Activated B cell treated with CpG ODN at 0.5 μM for 24 hours (primary cell): ENCODE results near the gene CTNNA2. TPM values are rescaled to one million over a fixed set of nuclear protein-coding genes. Genes with fewer than 3 reads are reported as not detected.
"Not testable (repeated sequence)": the region's sequence is repeated elsewhere in the genome, so short reads cannot be mapped to it uniquely, and the experiment has no call there.

Experiments used
- ATAC-seq: fragments of 200-7000 bp; cut with Tn5 transposase; one replicate; pipeline ENCODE4 v1.10.0; 2021; ENCODE audit warnings: low read depth, mild to moderate bottlenecking, moderate library complexity
- CTCF ChIA-PET: fragments of 350-600 bp; sonication (Branson Sonifier 250); formaldehyde crosslinking; loops from one replicate; lab custom pipeline; 2021; ENCODE audit warnings: antibody characterized with exemption; lab: Charles Lee
- POLR2A ChIA-PET: fragments of 350-600 bp; sonication (Branson Sonifier 250); formaldehyde crosslinking; loops from one replicate; lab custom pipeline; 2021; ENCODE audit warnings: antibody characterized with exemption; lab: Charles Lee
- DNase-seq: peaks from one replicate; pipeline ENCODE4 v3.0.0; 2022
- H3K27ac Mint-ChIP-seq: one replicate; pipeline ENCODE4 v1.8.0; 2020; ENCODE audit warnings: mixed read lengths
- H3K27me3 Mint-ChIP-seq: one replicate; pipeline ENCODE4 v1.8.0; 2021; ENCODE audit warnings: mixed read lengths
- H3K36me3 Mint-ChIP-seq: one replicate; pipeline ENCODE4 v1.8.0; 2021; ENCODE audit warnings: low read depth, mixed read lengths
- H3K4me1 Mint-ChIP-seq: one replicate; pipeline ENCODE4 v1.8.0; 2021; ENCODE audit warnings: mixed read lengths
- H3K4me3 Mint-ChIP-seq: one replicate; pipeline ENCODE4 v1.8.0; 2020; ENCODE audit warnings: mild to moderate bottlenecking, mixed read lengths
- H3K9me3 Mint-ChIP-seq: one replicate; pipeline ENCODE4 v1.8.0; 2020; ENCODE audit warnings: mixed read lengths
- CTCF ChIP-seq: fragments of 200-600 bp; IDR thresholded peaks from one replicate; pipeline ENCODE4 v1.8.0; 2022; ENCODE audit warnings: antibody characterized with exemption, mild to moderate bottlenecking
- intact Hi-C: fragments of 100-400 bp; cut with micrococcal nuclease; formaldehyde crosslinking; loops from one replicate; pipeline ENCODE4 v1.15.1; 2024
- total RNA-seq: library from RNA; stranded (reverse); gene quantifications from 2 replicates; pipeline ENCODE4 v1.2.3, GENCODE V29; 2022

Gene CTNNA2
- total RNA-seq, 1 donor from 2014 or later: not detected

DNA sequence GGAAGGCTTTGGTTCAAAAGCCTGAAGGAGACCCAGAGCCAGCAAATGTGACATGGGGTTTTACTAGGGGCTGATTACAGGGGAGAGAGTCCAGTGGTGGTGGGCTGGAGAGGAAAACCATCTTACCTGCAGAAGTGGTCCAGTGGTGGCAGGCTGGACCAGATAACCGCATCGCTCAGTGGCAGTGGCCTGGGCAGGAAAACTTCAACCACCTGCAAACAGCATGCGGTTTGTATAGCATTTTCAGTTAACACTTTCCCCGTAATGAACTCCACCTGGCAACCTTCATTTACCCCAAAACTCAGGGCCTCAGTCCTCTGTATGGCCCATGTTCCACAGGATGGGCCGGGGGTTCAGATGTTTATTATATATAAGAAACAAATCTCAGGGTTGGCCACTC is 677.3 kb downstream of the CTNNA2 start:
- Mint-ChIP-seq H3K36me3 (no peaks in the 10 kb centered on the region), H3K9me3 (peaks cover 2% of the 10 kb centered on the region), H3K4me3 (no peak overlapping the region), H3K4me1 (no peaks in the 10 kb centered on the region), H3K27me3 (no peaks in the 10 kb centered on the region), H3K27ac (no peak overlapping the region)
- DNase-seq (no peak), ATAC-seq (no peak)
- intact Hi-C loops: no loop called here
- ChIA-PET POLR2A (no interaction called here), CTCF (no interaction called here)
- TF ChIP-seq CTCF: no peak

DNA sequence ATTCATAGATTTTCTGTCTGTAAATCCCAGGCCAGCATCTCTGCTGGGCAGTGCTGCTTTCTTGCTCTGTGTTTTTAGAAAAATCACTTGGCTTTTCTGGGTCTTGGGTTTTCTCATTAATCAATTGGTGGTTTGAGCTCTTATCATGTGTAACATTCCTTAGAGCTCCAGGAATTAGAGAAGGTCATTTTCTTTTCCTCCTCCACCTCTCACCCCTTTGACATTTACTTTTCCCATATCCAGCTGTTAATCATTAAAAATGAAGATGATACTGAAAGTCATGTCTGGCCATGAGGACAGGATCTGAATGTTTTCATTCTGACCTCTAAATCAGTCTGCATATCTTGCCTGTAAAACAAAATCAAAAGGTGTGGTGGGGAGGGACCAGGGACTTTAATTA is 680.7 kb downstream of the CTNNA2 start:
- ChIA-PET POLR2A (no interaction called here), CTCF (no interaction called here)
- TF ChIP-seq CTCF: no peak
- Mint-ChIP-seq H3K4me3 (no peak overlapping the region), H3K27me3 (no peaks in the 10 kb centered on the region), H3K4me1 (no peaks in the 10 kb centered on the region), H3K36me3 (no peaks in the 10 kb centered on the region), H3K27ac (no peak overlapping the region), H3K9me3 (no peaks in the 10 kb centered on the region)
- intact Hi-C loops: no loop called here
- no peak for ATAC-seq
- DNase-seq: no peak

DNA sequence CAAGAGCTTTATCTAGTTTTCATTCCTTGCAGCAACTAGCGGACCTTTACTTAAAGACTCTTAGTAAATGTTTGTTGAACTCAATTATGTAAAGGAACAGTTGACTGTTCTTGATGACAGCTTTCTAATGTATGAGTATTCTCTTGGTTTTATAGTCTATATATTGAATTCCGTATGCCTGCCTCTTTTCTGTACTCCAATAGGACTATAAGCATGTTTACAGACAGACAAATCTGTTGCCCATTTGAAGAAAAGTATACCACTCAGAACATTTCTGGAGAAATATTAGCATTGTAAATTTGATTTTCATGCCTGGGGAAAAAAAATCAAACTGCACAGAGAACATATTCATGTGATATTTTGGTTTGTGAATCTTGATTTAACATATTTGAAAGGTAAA is 682.2 kb downstream of the CTNNA2 start:
- ATAC-seq (no peak), DNase-seq (no peak)
- no peak for TF ChIP-seq CTCF
- no peaks in the 10 kb centered on the region for H3K9me3 Mint-ChIP-seq
- H3K27ac Mint-ChIP-seq: no peak overlapping the region
- H3K4me3 Mint-ChIP-seq: no peak overlapping the region
- no peaks in the 10 kb centered on the region for H3K4me1 Mint-ChIP-seq
- intact Hi-C loops: no loop called here
- H3K27me3 Mint-ChIP-seq: no peaks in the 10 kb centered on the region
- ChIA-PET CTCF (no interaction called here), POLR2A (no interaction called here)
- H3K36me3 Mint-ChIP-seq: no peaks in the 10 kb centered on the region

DNA sequence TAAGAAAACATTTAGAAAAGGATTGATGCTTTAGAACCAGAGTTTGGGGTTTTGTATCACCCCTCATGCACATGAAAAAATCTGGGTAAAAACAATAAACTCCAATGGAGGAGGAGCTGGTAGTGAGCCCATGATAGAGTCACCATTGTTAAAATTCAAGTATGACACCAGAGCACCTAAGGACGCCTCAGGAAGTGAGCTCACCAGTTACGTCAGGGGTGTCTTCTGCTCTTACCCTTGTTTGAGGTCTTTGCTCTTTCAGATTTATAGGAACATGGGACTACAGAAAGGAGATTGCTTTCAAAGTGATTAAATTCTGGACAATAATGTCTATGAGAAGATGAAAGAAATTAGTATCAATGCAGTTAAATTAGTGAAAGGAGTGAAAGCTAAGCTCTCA is 685.2 kb downstream of the CTNNA2 start:
- Mint-ChIP-seq H3K36me3 (no peaks in the 10 kb centered on the region), H3K9me3 (peaks cover 5% of the 10 kb centered on the region), H3K4me1 (no peaks in the 10 kb centered on the region), H3K4me3 (no peak overlapping the region), H3K27me3 (no peaks in the 10 kb centered on the region), H3K27ac (no peak overlapping the region)
- intact Hi-C loops: no loop called here
- ATAC-seq (no peak), DNase-seq (no peak)
- TF ChIP-seq CTCF: no peak
- ChIA-PET POLR2A (no interaction called here), CTCF (no interaction called here)

DNA sequence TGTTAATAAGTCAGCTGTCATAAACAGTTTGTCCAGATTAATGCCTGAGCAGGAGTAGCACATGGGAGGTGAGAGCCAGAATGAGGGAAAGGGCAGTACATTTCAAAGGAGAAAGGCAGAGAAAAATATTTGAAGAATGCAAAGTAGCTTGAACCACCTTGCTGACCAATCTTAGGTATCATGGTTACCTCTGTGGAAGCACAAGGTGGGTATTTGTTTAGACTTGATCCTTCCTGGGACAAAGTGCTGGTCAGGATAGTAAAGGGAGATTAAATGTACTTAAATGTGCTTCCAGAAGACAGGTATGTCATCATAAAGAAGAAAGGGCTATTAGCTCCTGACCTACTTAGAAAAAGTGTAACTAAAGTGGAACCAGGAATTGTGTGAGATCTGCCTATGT is 686.7 kb downstream of the CTNNA2 start:
- H3K27ac Mint-ChIP-seq: no peak overlapping the region
- no peaks in the 10 kb centered on the region for H3K27me3 Mint-ChIP-seq
- peaks cover 11% of the 10 kb centered on the region for H3K9me3 Mint-ChIP-seq
- H3K4me1 Mint-ChIP-seq: no peaks in the 10 kb centered on the region
- H3K4me3 Mint-ChIP-seq: no peak overlapping the region
- no peaks in the 10 kb centered on the region for H3K36me3 Mint-ChIP-seq
- DNase-seq (no peak), ATAC-seq (no peak)
- POLR2A ChIA-PET: no interaction called here
- no peak for TF ChIP-seq CTCF
- CTCF ChIA-PET: no interaction called here
- intact Hi-C loops: no loop called here

- H3K4me1 Mint-ChIP-seq, ATAC-seq, H3K27me3 Mint-ChIP-seq, CTCF ChIA-PET, H3K36me3 Mint-ChIP-seq, H3K4me3 Mint-ChIP-seq, POLR2A ChIA-PET, intact Hi-C loops, DNase-seq, H3K27ac Mint-ChIP-seq: not testable (repeated sequence)
- H3K9me3 Mint-ChIP-seq: peaks cover 11% of the 10 kb centered on the region
Observed at GRCh38 chr2:80203929-80204328, 691.1 kb downstream of the CTNNA2 start.
